GM18502 (cell line): Measurements from ENCODE around the gene TYROBP.
A peak's percentile ranks its signal among the peaks of the same experiment; 100 is the strongest.
"Not testable (repeated sequence)": the region's sequence is repeated elsewhere in the genome, so short reads cannot be mapped to it uniquely, and the experiment has no call there.

ENCODE experiments used
- ATAC-seq: cut with Tn5 transposase; IDR thresholded peaks from one replicate; pipeline ENCODE4 v1.9.1; 2021; ENCODE audit warnings: mild to moderate bottlenecking; ENCODE audit not compliant: unreplicated experiment, poor library complexity

The TYROBP gene

GRCh38 chr19:35901854-35902661, 6.0 kb downstream of the TYROBP start, which contains the start of gene HCST:
TSS of gene HCST (plus strand) at chr19:35902529. CDS start at chr19:35902594, 65 bp downstream.
- no peak for ATAC-seq

DNA sequence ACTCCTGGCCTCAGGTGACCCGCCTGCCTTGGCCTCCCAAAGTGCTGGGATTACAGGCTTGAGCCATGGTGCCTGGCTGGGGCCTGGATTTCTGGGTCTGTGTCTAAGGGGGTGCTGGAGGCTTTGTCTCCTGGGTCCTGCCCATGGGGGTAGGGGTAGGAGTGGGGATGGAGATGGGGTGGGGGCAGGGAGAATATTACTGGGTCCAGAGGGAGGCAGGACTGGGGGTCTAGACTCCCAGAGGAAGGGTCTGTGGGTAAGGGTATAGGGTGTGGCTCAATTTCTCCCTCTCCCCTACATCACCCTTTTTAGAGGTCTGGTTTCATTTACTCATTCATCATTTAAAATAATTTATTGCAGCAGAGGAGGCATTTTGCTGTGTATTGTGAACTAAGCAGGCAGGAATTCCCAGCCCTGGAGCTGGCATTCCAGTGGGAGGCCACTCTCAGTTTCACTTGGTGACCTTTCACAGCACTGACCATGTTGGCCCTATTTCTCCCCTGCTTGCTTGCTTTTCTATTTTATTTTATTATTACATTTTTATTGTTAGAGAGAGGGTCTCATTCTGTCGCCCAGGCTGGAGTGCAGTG, 6.9 kb downstream of the TYROBP start:
- ATAC-seq: no peak

DNA sequence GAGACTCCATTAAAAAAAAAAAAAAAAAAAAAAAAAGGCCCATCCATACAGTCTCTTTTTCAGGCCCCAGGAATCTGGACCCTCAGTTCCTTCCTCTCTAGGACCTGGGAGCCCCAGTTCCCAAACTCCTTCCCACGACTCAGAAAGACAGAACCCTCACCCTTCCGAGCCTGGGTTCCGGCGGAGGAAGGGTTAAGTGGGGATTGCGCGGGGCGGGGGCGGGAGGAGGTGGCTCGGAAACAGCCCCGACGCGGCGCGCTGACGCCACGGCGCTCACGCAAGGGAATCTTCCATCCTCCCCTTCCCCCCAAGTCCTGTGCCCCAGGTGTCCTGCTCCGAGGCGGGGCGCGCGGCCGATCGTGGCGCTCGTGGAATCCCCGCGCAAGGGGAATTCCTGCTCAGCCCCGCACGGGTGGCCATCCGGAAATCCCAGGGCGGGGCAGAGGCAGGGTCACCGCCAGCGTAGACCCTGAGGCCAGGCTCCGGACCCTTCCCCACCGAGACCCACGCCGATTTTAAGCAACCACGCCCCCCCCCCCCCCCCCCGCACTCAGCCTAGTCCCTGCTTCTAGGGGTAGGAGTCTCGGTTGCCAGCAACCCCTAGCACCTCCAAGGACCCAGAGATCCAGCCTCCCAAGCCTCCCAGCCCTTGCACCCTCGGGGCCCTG, 8.4 kb downstream of the TYROBP start:
- ATAC-seq: peak; percentile 56

DNA sequence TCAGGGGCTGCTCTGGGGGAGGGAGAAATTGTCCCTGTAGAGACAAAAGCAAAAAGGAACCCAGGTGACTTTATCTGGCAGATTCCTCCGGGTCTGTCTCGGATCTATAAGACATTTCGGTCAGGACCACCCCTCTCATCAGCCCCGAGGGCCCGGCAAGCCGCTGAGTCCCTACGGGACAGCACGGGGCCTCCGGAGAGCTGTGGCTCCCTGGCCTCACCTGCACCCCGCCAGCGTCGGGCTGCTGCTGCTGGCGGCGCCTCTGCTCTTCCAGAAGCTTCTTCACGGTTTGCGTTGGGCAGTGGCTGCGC, 9.6 kb downstream of the TYROBP start:
- no peak for ATAC-seq

DNA sequence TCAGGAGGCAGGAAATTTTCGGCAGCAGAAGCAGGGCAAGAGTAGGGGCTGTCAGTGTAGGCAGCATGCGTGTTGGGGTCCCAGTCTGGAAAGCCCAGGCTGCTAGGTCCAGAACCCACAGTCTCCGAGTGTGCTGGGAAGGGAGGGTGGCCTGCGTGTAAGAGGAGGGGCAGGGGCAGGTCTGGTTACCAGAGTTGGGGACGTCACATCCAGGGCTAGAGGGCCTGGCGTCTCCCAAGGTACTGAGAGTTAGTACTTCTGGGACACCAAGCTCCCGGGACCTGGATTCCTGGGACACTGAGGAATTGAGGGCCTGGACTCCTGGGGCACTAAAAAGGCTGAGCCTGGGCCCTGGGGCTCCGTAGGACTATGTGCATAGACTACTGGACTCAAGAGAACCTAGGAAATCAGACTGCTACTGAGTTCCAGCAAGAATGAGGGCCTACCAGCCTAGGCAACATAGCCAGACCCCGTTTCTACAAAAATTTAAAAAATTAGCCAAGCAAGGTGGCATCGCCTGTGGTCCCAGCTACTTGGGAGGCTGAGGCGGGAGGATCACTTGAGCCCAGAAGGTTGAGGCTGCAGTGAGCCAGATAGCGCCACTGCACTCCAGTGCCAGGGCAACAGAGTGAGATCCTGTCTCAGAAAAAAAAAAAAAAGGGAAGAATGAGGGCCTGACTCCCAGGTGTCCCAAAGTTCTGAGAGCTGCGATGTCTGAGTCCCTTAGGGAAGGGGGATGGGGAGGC, 10.2 kb downstream of the TYROBP start:
- ATAC-seq: no peak

DNA sequence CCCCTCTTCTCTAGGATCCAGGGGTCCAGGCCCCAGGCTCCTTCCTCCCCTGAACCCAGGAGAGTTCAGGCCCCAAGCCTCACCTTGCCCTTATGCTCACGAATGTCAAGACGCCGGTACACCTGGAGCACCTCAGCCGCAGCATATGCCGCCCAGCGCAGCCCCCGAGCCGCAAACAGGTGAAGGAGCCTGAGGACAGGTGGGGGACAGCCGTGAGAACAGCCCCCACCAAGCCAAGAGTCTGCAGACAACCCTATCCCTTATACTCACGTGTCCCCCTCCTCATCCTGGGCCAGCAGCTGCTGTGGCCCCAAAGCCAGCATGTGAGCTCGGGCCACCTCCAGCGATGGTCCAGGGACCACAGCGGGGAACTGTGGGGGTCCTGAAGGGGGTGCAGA, 11.5 kb downstream of the TYROBP start:
- no peak for ATAC-seq

DNA sequence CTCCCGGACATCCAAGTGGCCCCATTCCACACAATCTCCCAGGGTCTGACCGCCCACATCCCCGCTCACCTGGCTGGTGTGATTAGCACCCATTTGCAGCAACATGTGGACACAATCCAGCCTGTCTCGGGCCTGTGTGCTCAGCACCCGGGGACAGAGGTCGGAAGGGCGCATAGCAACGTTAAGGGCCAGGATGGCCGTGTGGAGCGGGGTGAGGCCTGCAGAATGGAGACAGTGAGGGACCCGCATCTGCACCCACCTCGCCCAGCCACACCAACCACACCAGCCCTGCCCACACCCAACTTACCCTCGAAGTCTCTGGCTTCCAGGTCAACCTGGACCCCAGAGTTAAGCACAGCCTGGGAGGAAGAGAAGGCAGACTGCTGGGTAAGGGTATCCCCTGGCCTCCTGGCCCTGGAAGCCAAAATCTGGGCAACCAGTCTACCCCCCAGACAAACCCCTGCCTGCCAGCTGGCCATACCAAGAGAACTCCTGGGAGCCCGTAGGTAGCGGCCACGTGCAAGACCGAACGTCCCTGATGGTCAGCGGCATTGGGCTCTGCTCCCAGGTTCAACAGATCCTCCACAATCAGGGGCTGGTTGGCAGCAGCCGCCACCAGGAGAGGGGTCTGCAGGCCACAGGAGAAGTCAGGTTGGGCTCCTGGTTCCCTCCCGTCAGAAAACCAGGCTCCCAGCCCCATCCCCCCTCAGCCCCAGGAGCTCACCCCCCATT, 12.0 kb downstream of the TYROBP start:
- no peak for ATAC-seq

DNA sequence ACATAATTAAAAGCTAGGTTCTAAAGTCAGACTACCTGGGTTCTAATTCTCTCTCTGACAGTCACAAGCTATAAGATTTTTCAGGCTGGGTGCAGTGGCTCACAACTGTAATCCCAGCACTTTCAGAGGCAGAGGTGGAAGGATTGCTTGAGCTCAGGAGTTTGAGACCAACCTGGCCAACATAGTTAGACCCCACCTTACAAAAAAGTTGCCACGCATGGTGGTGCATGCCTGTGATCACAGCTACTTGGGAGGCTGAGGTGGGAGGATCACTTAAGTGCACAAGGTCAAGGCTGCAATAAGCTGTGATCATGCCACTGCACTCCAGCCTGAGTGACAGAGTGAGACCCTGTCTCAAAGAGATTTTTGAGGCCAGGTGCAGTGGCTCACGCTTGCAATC, 13.8 kb downstream of the TYROBP start:
- ATAC-seq: no peak

DNA sequence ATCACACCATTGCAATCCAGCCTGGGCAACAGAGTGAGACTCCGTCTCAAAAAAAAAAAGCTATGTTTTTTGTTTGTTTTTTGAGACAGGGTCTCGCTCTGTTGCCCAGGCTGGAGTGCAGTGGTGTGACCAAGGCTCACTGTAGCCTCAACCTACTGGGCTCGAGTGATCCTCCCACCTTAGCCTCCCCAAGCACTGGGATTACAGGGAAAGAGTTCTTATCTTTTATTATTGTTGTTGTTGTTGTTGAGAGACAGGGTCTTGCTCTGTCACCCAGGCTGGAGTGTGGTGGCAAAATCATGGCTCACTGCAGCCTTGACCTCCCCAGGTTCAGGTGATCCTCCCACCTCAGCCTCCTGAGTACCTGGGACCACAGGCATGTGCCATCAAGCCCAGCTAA, 16.3 kb downstream of the TYROBP start:
- not testable (repeated sequence) for ATAC-seq

GRCh38 chr19:35890113-35890650, 17.9 kb downstream of the TYROBP start:
- no peak for ATAC-seq

- ATAC-seq: no peak
Observed at GRCh38 chr19:35889370-35890112, 18.6 kb downstream of the TYROBP start.

DNA sequence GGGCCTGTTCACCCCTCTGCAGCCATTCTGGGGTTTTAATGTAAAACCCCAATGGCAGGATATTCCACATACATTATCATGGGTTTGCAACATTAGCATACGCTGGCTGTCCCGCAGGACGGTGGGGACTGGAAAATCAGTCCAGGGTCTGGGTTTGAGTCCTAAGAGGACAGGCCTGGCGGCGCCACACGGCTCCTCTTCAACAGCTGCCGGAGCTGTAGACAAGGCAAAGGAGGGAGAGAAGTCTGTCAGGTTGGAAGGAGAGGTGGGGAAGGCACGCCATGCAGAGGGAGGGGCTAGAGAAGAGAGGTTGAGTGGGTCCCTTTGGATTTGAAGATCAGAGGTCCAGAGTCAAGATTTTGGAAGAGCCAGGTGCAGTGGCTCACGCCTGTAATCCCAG, 19.7 kb downstream of the TYROBP start:
- no peak for ATAC-seq

DNA sequence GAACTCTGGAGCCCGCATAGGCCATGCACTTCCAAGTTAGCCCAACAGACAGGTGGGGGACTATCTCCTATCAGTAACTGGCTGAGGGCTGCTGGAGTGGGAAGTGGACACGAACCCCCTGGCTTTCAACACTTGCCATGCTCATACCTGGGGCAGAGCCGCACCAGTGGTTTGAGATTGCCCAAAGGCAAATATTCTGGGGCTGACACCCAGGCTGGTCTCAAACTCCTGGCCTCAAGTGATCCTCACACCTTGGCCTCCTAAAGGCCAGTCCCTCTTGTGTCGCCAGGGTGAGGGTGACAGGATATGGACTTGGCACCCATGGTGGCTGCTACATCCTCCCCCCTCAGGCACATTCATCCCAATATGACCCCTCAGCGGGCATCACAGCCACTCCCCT, 20.9 kb downstream of the TYROBP start:
- no peak for ATAC-seq

DNA sequence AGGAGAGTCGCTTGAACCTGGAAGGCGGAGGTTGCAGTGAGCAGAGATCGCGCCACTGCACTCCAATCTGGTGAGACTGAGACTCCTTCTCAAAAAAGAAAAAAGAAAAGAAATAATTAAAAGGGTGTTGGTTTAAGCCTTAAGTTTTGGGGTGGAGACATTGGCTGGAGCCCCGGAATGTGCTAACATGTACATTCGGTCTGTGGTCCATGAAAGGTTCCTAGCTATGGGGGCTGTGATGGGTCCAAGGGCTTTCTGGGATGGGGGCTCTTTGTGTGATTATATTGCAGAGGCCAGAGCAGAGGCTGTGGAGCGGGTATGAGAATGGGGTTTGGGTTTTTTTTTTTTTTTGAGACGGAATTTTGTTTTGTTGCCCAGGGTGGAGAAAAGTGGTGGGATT, 22.2 kb downstream of the TYROBP start:
- no peak for ATAC-seq

DNA sequence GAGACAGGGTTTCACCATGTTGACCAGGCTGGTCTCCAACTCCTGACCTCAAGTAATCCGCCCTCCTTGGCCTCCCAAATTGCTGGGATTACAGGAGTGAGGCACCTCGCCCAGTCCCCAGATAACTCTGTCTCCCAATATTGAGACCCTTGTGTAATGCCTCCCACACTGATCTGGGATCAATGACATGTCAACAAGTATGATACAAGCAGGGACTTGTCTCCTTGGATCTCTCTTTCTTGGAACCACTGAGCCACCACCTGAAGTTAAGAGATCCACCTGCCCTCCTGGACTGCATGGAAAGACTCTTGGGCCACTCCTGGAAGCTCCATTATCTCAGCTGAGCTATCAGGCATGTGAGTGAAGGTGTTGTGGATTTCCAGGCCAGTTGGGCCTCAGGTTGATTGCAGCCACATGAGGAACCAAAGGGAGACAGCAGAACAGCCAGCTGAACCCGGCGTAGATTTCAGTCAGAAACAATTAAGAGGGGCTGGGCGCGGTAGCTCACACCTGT, 22.8 kb downstream of the TYROBP start:
- no peak for ATAC-seq

DNA sequence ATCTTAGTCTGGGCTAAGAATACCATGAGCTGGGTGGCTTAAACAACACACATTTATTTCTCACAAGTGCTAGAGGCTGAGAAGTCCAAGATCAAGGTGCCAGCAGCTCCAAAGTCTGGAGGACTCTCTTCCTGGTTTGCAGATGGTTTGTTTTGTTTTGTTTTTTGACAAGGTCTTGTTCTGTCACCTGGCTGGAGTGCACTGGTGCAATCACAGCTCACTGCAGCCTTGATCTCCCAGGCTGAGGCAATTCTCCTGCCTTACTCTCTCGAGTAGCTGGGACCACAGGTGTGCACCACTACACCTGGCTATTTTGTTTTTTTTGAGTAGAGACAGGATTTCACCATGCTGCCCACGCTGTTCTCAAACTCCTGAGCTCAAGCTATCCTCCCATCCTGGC, 24.2 kb downstream of the TYROBP start:
- no peak for ATAC-seq

GRCh38 chr19:35882114-35882832, 25.8 kb downstream of the TYROBP start:
- ATAC-seq: no peak

GRCh38 chr19:35879770-35880317, 28.3 kb downstream of the TYROBP start:
- ATAC-seq: no peak
